ENCODE measurements around the gene NDUFS7. TPM values are rescaled to one million over a fixed set of nuclear protein-coding genes. Genes with fewer than 3 reads are reported as not detected.

The NDUFS7 gene
- total and polyA plus RNA-seq, 3 donors from 2014 or later, result 170 to 176 (median 172) TPM

GRCh38 chr19:1349211-1349610 lies 34.5 kb upstream of the NDUFS7 start:
- WGBS, 2 donors, result 89 to 90% methylated on average over 18 of the region's 18 CpGs
- no peaks in the 10 kb centered on the region for H3K36me3 ChIP-seq (ENCODE audit: low read depth, missing control alignments)
- no peak overlapping the region for H3K4me3 ChIP-seq
- no peak for DNase-seq
- TF ChIP-seq CTCF (IDR thresholded peaks at IDR 0.05), result no peak
- TF ChIP-seq POLR2A (IDR thresholded peaks at IDR 0.05), result no peak
- H3K4me1 ChIP-seq, result peaks cover 8% of the 10 kb centered on the region
- intact Hi-C loops (cut with DNase I; ENCODE audit: low total_unique reads), result no loop called here
- no peaks in the 10 kb centered on the region for H3K9me3 ChIP-seq
- no peaks in the 10 kb centered on the region for H3K27me3 ChIP-seq
- no peak overlapping the region for H3K27ac ChIP-seq

GRCh38 chr19:1350867-1351266 lies 32.8 kb upstream of the NDUFS7 start:
- TF ChIP-seq POLR2A (IDR thresholded peaks at IDR 0.05), result no peak
- Histone ChIP-seq H3K36me3 (ENCODE audit: low read depth, missing control alignments) (no peaks in the 10 kb centered on the region), H3K9me3 (no peaks in the 10 kb centered on the region), H3K27me3 (no peaks in the 10 kb centered on the region), H3K27ac (no peak overlapping the region), H3K4me3 (no peak overlapping the region), H3K4me1 (peaks cover 13% of the 10 kb centered on the region)
- no peak for DNase-seq
- intact Hi-C loops (cut with DNase I; ENCODE audit: low total_unique reads), result no loop called here
- WGBS, 2 donors, result 38 to 39% methylated on average over 5 of the region's 5 CpGs

- TF ChIP-seq POLR2A (IDR thresholded peaks at IDR 0.05) (no peak), CTCF (IDR thresholded peaks at IDR 0.05) (no peak)
- DNase-seq, result no peak
- no peaks in the 10 kb centered on the region for H3K36me3 ChIP-seq (ENCODE audit: low read depth, missing control alignments)
- H3K4me1 ChIP-seq, result peaks cover 18% of the 10 kb centered on the region
- intact Hi-C loops (cut with DNase I; ENCODE audit: low total_unique reads), result no loop called here
- no peaks in the 10 kb centered on the region for H3K9me3 ChIP-seq
- no peak overlapping the region for H3K4me3 ChIP-seq
- no peaks in the 10 kb centered on the region for H3K27me3 ChIP-seq
- WGBS, 2 donors, result 79 to 81% methylated on average over 21 of the region's 21 CpGs
- no peak overlapping the region for H3K27ac ChIP-seq
Observed at GRCh38 chr19:1351381-1351851, 32.3 kb upstream of the NDUFS7 start.

- Histone ChIP-seq H3K4me1 (peaks cover 24% of the 10 kb centered on the region), H3K4me3 (no peak overlapping the region), H3K27me3 (no peaks in the 10 kb centered on the region), H3K36me3 (ENCODE audit: low read depth, missing control alignments) (no peaks in the 10 kb centered on the region), H3K27ac (peak overlapping the region in 1 of 2 donors; percentile 97), H3K9me3 (no peaks in the 10 kb centered on the region)
- 59 to 83% methylated on average over 8 to 9 of the region's 9 CpGs for WGBS, 2 donors
- TF ChIP-seq POLR2A (IDR thresholded peaks at IDR 0.05), result no peak
- no peak for TF ChIP-seq CTCF (IDR thresholded peaks at IDR 0.05)
- intact Hi-C loops (cut with DNase I; ENCODE audit: low total_unique reads), result no loop called here
- DNase-seq, result no peak
Observed at GRCh38 chr19:1353144-1353543, 30.6 kb upstream of the NDUFS7 start.

GRCh38 chr19:1354970-1355567 lies 28.6 kb upstream of the NDUFS7 start:
- no peaks in the 10 kb centered on the region for H3K27me3 ChIP-seq
- no peaks in the 10 kb centered on the region for H3K36me3 ChIP-seq (ENCODE audit: low read depth, missing control alignments)
- H3K4me3 ChIP-seq, result peak overlapping the region; percentile 84 to 87
- intact Hi-C loops (cut with DNase I; ENCODE audit: low total_unique reads), result no loop called here
- H3K27ac ChIP-seq, result peak overlapping the region; percentile 92 to 97
- no peak for DNase-seq
- peaks cover 26% of the 10 kb centered on the region for H3K4me1 ChIP-seq
- 1% methylated on average over 16 to 26 of the region's 61 CpGs for WGBS, 2 donors
- H3K9me3 ChIP-seq, result no peaks in the 10 kb centered on the region
- no peak for TF ChIP-seq POLR2A (IDR thresholded peaks at IDR 0.05)
- TF ChIP-seq CTCF (IDR thresholded peaks at IDR 0.05), result no peak
